ENCODE data around the gene EHMT1. TPM values are rescaled to one million over a fixed set of nuclear protein-coding genes. Genes with fewer than 3 reads are reported as not detected.

EHMT1 gene
- polyA plus RNA-seq, 1 of the 3 experiments (the other 2 are of a cell fraction) = 39.5 TPM

- TF ChIP-seq PBX3 (IDR thresholded peaks at IDR 0.05) = no peak
- TF ChIP-seq FOSL2 (IDR thresholded peaks at IDR 0.05; ENCODE audit: borderline replicate concordance, low read depth) = no peak
These were observed 85.2 kb downstream of the EHMT1 start (continued) for GRCh38 chr9:137703842-137704508.

GRCh38 chr9:137705443-137705863, 86.6 kb downstream of the EHMT1 start:
- Histone ChIP-seq H3K4me2 (no peak overlapping the region), H3K79me2 (ENCODE audit: insufficient read depth) (peaks cover 95% of the 10 kb centered on the region), H3K36me3 (replicated peaks in 1 of 2; ENCODE audit: control insufficient read depth in 1 of 2, insufficient read depth in 2 of 2, low read length in 1 of 2) (peaks cover 0 to 5% of the 10 kb centered on the region in 2 experiments), H3K9me3 (no peaks in the 10 kb centered on the region), H2AFZ (ENCODE audit: low read depth) (no peak overlapping the region), H3F3A (replicated peaks; ENCODE audit: insufficient read depth) (no peaks in the 10 kb centered on the region), H3K27me3 (ENCODE audit: insufficient read depth) (no peaks in the 10 kb centered on the region), H3K9ac (no peak overlapping the region), H3K4me3 (ENCODE audit: low read depth in 2 of 2, low read length in 1 of 2) (no peak overlapping the region), H4K20me1 (ENCODE audit: insufficient read depth) (peaks cover 69% of the 10 kb centered on the region), H3K27ac (ENCODE audit: low read depth in 2 of 2, low read length in 1 of 2) (no peak overlapping the region; a peak in 1 of 4 replicates), H3K9me2 (no peaks in the 10 kb centered on the region), H3K4me1 (ENCODE audit: control insufficient read depth in 1 of 2, insufficient read depth in 2 of 2, low read depth in 1 of 2, low read length in 1 of 2) (peaks cover 0 to 23% of the 10 kb centered on the region in 2 experiments; a peak in 2 of 4 replicates)
- CTCF ChIA-PET = interaction anchor here (1.5 to 2.2 kb wide), 2 partner anchors 10 to 16 kb away, joined by 3 to 5 read pairs; no protein-coding TSS in a partner anchor
- WGBS (ENCODE audit: low lambda C conversion rate) = 98% methylated on average over 8 of the region's 8 CpGs
- TF ChIP-seq, protein P1, sequence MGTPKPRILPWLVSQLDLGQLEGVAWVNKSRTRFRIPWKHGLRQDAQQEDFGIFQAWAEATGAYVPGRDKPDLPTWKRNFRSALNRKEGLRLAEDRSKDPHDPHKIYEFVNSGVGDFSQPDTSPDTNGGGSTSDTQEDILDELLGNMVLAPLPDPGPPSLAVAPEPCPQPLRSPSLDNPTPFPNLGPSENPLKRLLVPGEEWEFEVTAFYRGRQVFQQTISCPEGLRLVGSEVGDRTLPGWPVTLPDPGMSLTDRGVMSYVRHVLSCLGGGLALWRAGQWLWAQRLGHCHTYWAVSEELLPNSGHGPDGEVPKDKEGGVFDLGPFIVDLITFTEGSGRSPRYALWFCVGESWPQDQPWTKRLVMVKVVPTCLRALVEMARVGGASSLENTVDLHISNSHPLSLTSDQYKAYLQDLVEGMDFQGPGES (IDR thresholded peaks at IDR 0.05; ENCODE audit: low read depth, low read length) = no peak
- POLR2A ChIA-PET = no interaction called here
- DNase-seq = no peak

DNA sequence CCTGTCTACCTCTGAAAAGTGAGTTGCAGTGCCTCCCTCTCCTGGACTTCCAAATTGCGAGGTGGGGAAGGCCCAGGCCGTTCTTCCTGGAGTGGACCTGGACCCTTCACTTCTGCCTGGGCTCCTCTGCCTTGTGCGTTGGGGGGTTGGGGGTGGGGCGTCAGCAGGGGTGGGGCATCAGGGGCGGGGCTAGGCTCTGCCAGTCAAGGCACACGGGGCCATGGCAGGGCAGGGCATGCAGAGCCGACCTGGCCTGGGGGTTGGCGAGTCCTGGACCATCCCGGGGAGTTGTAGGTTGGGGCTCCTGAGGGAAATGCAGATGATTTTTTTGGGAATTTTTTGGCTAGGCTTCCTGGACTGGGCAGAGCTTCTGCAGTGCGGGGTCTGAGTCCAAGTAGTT, 87.1 kb downstream of the EHMT1 start:
- H3K9me2 ChIP-seq = no peaks in the 10 kb centered on the region
- peaks cover 0 to 5% of the 10 kb centered on the region in 2 experiments for H3K36me3 ChIP-seq (replicated peaks in 1 of 2; ENCODE audit: control insufficient read depth in 1 of 2, insufficient read depth in 2 of 2, low read length in 1 of 2)
- no peaks in the 10 kb centered on the region for H3K9me3 ChIP-seq
- no peak overlapping the region for H3K9ac ChIP-seq
- peaks cover 69% of the 10 kb centered on the region for H4K20me1 ChIP-seq (ENCODE audit: insufficient read depth)
- peaks cover 91% of the 10 kb centered on the region for H3K79me2 ChIP-seq (ENCODE audit: insufficient read depth)
- H3K27ac ChIP-seq (ENCODE audit: low read depth in 2 of 2, low read length in 1 of 2) = no peak overlapping the region
- no peak overlapping the region for H3K4me2 ChIP-seq
- peaks cover 0 to 23% of the 10 kb centered on the region in 2 experiments; a peak in 2 of 4 replicates for H3K4me1 ChIP-seq (ENCODE audit: control insufficient read depth in 1 of 2, insufficient read depth in 2 of 2, low read depth in 1 of 2, low read length in 1 of 2)
- no peaks in the 10 kb centered on the region for H3K27me3 ChIP-seq (ENCODE audit: insufficient read depth)
- no peak overlapping the region for H2AFZ ChIP-seq (ENCODE audit: low read depth)
- POLR2A ChIA-PET = no interaction called here
- TF ChIP-seq NFIC (IDR thresholded peaks at IDR 0.05; ENCODE audit: borderline replicate concordance) (no peak), MXI1 (IDR thresholded peaks at IDR 0.05; ENCODE audit: low read depth, low read length) (no peak), CHD2 (IDR thresholded peaks at IDR 0.05; ENCODE audit: low read length, partially characterized antibody) (no peak), TEAD4 (IDR thresholded peaks at IDR 0.05; ENCODE audit: borderline replicate concordance, insufficient read depth) (no peak), FOXJ3 (CRISPR knock-in tag; IDR thresholded peaks at IDR 0.05) (no peak), RAD21 (IDR thresholded peaks at IDR 0.05; ENCODE audit: low read length) (no peak), USF1 (IDR thresholded peaks at IDR 0.05; ENCODE audit: borderline replicate concordance, low read depth) (no peak), GATA2 (CRISPR knock-in tag; IDR thresholded peaks at IDR 0.05) (no peak), RXRA (IDR thresholded peaks at IDR 0.05; ENCODE audit: borderline replicate concordance, low read depth) (no peak), MEF2A (IDR thresholded peaks at IDR 0.05; ENCODE audit: borderline replicate concordance, low read depth) (no peak), USF2 (IDR thresholded peaks at IDR 0.05; ENCODE audit: borderline replicate concordance, low read depth, low read length) (no peak), MAX (IDR thresholded peaks at IDR 0.05; ENCODE audit: low read depth) (no peak), FOXM1 (IDR thresholded peaks at IDR 0.05; ENCODE audit: low read depth) (no peak)
- TF ChIP-seq, protein P1 (IDR thresholded peaks at IDR 0.05; ENCODE audit: low read depth, low read length) = no peak
- CTCF ChIA-PET = interaction anchor here (1.4 to 1.5 kb wide), 2 partner anchors 17 to 34 kb away, joined by 3 read pairs; no protein-coding TSS in a partner anchor
- 100% methylated on average over 6 of the region's 10 CpGs for WGBS (ENCODE audit: low lambda C conversion rate)
- H3F3A ChIP-seq (replicated peaks; ENCODE audit: insufficient read depth) = no peaks in the 10 kb centered on the region
- DNase-seq = no peak
- no peak overlapping the region for H3K4me3 ChIP-seq (ENCODE audit: low read depth in 2 of 2, low read length in 1 of 2)
